ENCODE data around the gene SMG9.
"Not testable (repeated sequence)": the region's sequence is repeated elsewhere in the genome, so short reads cannot be mapped to it uniquely, and the experiment has no call there.

The SMG9 gene

GRCh38 chr19:43779147-43779819 lies 24.5 kb upstream of the SMG9 start:
- DNase-seq, result no peak

- no peak for DNase-seq
These were observed 23.9 kb upstream of the SMG9 start for GRCh38 chr19:43778651-43779050.

DNA sequence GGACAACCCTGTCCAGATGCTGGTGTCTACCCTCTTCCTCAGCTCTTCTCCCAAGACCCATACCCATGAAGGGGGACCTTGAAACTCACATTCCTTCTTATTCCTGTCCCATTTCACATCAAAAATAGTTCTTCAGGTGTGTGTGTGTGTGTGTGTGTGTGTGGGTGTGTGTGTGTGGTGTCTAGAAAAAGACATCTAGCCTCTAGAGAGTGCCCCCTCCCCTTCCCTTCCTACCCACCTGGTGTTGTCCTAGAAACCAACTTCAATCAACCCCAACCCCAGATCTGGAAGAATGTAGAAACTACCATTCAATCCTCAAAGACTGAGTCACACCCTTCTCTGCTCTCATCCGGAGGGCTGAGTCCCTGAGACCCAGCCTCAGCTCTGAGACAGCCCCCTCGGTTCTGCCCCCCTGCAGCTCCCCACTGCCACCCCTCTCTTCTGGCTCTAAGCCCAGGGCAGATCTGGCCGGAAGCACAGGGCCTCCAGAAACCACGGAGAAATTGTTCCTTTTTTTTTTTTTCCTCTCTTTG lies 22.5 kb upstream of the SMG9 start:
- peak; percentile 45 for DNase-seq

DNA sequence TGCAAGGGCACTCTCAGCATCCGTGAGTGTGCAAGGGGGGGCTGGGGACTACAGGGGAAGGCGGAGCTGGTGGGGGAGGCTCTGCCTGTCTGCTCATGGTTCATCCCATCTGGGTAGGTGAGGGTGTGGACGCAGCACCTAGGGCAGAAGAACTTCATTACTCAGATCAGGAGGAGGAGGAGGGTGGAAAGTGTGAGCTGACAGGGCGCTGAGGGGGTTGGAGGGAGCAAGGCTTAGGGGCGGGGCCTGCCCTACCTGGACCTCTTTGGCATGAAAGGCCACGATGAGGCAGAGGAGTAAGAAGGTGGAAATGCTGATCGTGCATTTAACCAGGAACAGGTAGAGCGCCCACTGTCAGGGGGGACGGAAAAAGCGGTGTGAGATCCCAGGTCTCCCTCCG lies 21.5 kb upstream of the SMG9 start:
- DNase-seq, result no peak

DNA sequence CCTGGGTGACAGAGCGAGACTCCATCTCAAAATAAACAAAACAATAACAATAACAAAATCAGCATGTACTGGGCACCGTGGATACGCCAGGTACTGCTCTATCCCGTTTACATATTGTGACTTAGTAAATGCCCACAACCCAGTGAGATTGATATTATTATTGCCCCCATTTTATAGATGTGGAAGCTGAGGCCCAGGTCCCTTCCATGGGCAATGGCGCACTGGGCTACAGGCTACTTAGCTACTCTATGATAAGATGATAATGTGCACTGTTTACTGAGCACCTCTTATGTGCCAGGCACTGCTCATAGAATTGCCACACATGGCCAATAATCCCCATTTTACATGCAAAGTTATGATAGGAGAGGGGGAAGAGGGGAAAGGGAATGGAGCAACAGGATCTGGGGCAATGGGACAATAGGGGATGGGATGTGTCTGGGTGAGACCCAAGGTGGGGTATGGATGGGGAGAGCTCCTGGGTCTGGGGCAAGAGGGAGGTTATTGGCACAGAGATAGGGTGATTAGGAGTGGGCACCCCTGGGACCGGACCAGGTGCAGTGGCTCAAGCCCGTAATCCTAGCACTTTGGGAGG lies 20.6 kb upstream of the SMG9 start:
- DNase-seq, result no peak

DNA sequence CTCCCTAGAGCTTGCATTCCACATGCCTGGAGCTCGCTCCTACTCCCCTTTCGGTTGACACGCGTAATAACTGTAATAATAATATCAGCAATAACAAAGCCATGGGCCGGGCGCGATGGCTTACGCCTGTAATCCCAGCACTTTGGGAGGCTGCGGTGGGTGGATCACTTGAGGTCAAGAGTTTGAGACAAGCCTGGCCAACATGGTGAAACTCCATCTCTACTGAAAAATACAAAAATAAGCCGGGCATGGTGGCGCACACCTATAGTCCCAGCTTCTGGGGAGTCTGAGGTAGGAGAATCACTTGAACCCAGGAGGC lies 20.1 kb upstream of the SMG9 start:
- not testable (repeated sequence) for DNase-seq

DNA sequence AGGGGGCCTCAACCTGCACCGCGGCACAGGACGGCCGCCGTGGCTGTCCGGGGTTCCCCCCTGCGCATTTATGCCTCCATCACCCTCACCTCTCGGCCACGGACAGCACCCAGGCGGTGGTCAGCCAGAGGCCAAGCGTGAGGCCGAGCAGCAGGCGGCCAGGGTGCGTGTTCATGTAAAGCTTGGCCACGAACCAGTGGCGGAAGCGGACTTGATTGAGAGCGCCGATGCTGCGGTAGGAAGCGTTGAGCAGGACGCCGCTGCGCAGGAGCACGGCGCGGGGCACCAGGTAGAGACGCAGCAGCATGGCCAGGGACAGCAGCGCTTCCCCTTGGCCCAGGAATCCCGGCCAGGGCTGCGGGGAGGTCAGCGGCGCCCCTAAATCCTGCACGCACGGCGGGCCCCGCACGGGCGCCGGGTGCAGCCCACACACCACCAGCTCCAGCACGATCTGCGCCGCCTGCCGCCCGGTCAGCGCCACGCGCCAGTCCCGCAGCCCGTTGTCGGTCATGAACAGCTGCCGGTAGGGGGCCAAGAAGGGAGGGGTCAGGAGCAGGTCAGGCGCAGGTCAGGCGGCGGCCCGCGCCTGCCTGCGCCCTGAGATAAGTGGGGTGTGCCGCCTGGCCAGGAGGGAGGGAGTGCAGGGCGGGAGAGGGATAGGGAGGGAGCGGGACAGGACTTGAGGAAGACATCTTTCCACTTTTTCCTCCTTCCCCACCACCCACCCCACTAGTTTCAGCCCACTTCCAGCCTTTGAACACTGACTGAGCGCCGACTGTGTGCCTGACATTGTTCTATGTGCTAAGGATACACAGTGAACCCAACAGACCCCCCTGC lies 19.6 kb upstream of the SMG9 start:
- peak; percentile 38 for DNase-seq

- DNase-seq, result no peak
These were observed 19.0 kb upstream of the SMG9 start for GRCh38 chr19:43773725-43774102.

DNA sequence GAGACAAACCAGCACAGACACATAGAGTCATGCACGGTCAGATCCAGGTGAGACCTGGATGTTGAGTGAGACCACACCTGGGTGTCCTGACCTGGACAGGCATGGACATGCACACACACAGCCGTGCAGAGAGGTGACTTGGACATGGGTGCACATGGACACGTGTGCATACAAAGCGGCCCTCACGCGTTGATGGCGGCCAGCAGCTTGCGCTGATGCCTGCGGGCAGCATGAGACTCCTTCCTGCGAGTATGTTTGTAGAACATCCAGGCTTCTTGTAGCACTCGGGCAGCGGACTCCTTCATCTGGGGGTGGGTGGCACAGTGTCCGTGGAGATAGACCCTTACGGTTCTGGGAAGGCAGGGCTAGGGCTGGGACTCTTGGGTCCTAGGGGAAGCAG lies 14.5 kb upstream of the SMG9 start:
- DNase-seq, result no peak

DNA sequence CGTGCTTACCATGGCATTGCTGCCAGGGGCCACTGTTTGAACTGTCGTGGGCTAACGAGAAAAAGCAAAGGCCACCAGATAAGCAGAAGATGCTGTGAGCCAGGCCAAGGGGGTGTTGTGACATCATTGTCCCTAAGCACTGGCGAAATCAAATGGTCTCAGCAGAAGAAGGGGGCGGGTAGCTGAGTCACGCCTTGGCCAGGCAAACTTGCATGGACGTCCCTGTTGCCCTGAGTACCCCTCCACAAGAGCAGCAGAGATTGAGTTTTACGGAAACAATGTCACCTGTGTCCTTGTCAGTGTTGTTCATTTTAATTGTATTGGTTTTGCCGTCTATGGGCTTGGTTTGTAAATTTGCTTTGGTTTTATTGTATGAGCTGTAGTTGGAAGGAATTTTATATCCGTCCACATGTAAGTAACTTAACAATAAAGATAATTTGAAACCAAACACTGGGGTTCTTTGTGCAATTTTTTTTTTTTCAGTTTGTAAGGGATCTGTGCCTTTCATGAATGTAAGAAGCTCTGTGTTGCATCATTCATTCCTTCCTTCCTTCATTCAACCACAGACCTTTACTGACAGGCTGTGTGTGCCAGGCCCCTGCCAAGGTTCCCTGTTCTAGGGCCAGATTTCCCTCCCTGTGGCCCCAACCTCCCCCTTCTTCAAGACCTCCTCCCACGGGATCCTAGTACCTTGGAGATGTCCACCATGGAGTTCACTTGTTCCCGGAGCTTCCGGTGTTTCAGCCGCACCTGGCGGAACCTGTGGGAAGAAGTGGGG lies 13.7 kb upstream of the SMG9 start:
- DNase-seq, result no peak

DNA sequence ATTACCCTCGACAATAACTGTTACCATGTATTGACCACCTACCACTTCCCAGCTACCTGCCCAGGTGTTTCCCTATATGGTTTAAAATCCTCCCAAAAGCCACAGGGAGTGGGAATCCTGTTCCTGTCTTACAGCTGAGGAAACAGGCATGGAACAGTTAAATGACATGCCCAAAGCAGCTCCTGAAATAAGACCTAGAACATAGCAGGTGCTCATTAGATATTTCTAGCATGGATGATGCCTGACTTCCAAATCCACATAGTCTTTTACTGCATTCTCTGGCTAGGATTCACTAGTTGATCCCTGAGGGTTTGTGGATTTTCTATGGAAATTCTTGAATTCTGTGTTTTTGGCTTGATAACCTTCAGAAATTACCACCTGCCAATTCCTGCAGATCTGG lies 13.1 kb upstream of the SMG9 start:
- no peak for DNase-seq

- no peak for DNase-seq
These were observed 12.6 kb upstream of the SMG9 start for GRCh38 chr19:43767316-43767715.

GRCh38 chr19:43766755-43767043 lies 11.9 kb upstream of the SMG9 start:
- no peak for DNase-seq

GRCh38 chr19:43765109-43765876 lies 10.5 kb upstream of the SMG9 start:
- DNase-seq, result peak; percentile 98

DNA sequence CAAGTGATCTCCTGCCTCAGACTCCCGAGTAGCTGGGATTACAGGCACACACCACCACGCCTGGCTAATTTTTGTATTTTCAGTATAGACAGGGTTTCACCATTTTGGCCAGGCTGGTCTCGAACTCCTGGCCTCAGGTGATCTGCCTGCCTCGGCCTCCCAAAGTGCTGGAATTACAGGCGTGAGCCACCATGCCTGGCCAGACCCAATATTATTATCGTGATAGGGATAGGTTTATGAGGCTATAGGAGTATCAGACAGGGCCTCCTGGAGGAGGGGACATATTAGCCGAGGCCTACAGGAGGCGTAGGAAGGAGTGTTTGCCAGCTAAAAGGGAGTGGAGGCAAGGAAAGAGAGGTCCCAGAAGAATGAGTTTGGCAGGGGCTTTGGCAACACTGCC lies 9.9 kb upstream of the SMG9 start:
- not testable (repeated sequence) for DNase-seq

DNA sequence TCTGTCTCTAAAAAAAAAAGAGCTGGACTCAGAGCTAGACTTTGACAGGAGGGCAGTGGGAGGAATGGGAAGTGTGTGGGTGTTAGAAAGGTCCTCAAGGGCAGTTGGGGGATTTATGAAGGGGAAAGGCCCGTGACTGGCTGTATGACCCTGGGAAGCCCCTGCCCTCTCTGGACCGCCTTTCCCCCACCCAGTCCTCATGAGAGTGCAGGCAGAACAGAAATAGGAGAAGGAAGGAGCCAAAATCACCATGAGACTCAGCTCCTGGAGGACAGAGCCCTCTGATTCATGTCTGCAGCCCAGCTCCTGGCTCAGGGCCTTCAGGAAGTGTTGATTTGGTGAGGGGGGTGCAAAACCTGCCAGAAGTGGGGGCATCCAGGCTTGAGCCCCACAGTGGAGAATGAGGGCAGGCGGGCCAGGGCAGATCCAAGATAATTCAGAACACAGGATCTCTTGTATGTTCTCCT lies 8.7 kb upstream of the SMG9 start:
- no peak for DNase-seq

DNA sequence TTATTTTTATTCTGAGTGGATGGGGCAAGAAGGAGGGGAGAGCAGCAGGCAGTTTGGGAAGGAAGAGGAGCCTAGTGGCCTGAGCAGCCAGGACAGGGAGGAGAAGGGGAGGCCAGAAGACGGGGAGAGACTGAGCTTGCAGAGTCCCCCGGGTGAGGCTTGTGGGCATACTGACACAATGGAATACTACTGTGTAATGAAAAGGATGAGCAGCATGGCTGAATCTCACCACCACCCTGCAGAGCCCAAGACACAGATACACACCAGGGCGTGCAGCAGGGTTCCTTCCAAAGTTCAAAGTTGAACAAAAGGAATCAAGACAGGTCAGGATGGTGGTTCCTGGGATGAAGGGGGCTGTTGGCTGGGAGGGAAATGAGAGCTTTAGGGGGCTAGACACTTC lies 8.1 kb upstream of the SMG9 start:
- DNase-seq, result no peak

DNA sequence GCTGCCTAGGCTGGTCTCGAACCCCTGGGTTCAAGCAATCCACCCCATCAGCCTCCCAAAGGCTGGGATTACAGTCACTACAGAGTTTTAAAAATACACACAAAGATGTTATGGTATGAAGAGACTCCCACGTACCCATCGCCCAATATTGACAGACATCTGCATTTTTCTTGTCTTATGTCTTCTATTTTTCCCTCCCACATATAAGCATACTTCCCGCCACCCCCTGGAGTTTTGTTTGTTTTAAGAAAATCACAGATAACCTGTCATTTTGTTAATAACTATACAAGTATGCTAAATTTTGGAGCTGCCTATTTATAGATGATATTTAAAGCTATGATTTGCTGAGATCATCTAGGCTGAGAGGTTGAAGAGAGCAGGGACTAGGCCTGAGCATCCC lies 6.2 kb upstream of the SMG9 start:
- DNase-seq, result no peak

GRCh38 chr19:43759515-43759914 lies 4.8 kb upstream of the SMG9 start:
- peak; percentile 73 for DNase-seq

- DNase-seq, result peak; percentile 66
These were observed 567 bp upstream of the SMG9 start for GRCh38 chr19:43755256-43755801.

- no peak for DNase-seq
These were observed 584 bp downstream of the SMG9 start for GRCh38 chr19:43754253-43754502.

GRCh38 chr19:43752287-43752875 lies 2.4 kb downstream of the SMG9 start:
- DNase-seq, result no peak
